GM18505 (cell line): ENCODE data around the gene TTC4.

Source experiments
- ATAC-seq: cut with Tn5 transposase; IDR thresholded peaks from one replicate; pipeline ENCODE4 v1.9.1; 2021; ENCODE audit not compliant: unreplicated experiment
- POLR2A ChIP-seq: IDR thresholded peaks from 4 replicates; pipeline ENCODE4 v1.6.1; 2011; ENCODE audit warnings: borderline replicate concordance; ENCODE audit not compliant: insufficient read depth, insufficient read length; ENCODE audit errors: extremely low read depth

TTC4 gene

DNA sequence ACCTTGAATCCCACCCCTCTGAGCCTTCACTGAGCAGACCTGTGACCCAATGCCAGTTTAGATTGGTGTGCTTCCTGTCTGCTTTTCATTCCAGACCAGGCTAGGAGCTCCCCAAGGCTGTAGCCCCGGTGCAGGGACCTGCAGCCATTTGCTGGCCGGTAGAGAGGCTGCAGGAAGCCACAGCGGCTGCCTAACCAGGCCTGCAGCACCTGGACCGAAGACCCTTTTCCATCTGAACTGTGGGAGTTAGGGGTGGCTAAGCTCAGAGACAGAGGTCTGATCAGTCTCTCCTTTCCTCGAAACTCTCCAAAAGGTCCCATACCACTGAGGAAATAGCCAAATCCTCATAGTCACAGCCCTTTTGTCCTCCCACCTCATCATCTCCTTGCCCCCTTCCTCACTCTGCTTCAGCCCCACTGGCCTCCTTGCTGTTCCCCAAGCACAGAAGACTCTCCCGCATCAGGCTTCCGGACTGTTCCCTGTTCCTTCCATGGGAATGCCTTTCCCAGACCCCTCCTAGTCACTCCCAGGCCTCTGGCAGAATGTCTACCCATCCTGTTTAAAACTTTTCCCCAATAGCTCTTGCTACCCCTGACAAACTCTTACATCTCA is 674 bp upstream of the TTC4 start:
- TF ChIP-seq POLR2A, result no peak
- ATAC-seq, result no peak

GRCh38 chr1:54716299-54717047 is 812 bp downstream of the TTC4 start:
- TF ChIP-seq POLR2A, result no peak
- ATAC-seq, result no peak

DNA sequence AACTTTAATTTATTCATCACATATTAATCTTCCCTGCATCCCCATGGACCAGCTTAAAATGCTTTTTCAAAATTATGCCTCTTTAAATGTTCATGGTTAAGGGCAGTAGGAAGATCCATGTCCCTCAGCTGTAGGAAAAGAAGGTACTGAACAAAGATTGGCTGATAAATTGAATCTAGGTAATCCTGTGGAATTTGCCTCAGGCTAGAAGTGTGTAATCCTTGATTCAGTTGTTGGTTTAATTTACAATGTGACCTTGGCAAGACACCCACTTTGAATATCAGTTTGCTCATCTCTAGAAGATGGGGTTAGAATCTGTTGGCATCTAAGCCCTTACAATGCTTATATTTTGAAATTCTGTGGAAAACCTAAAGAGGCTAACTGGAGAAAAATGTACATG is 6.1 kb downstream of the TTC4 start:
- TF ChIP-seq POLR2A, result no peak
- no peak for ATAC-seq

GRCh38 chr1:54723985-54724384 is 8.3 kb downstream of the TTC4 start:
- ATAC-seq, result no peak
- no peak for TF ChIP-seq POLR2A

GRCh38 chr1:54724771-54725170 is 9.1 kb downstream of the TTC4 start:
- no peak for TF ChIP-seq POLR2A
- ATAC-seq, result no peak

DNA sequence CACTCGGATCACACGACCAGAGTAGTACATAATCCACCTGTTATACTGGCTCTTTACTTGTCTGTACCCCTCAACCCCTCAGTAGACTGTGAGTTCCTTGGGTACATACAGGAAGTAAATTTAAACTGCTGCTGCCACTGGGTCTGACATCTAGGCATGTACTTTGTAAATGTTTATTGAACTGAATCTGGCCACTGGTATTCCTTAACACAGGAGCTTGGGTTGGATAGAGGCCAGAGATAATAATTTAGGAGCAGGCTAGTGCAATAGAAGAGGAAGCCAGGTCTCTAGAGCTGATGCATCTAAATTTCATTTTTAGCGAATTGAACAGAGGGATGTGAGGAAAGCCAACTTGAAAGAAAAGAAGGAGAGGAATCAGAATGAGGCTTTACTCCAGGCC is 12.4 kb downstream of the TTC4 start:
- ATAC-seq, result no peak
- TF ChIP-seq POLR2A, result no peak

GRCh38 chr1:54736685-54737084 is 21.0 kb downstream of the TTC4 start:
- no peak for ATAC-seq
- no peak for TF ChIP-seq POLR2A

DNA sequence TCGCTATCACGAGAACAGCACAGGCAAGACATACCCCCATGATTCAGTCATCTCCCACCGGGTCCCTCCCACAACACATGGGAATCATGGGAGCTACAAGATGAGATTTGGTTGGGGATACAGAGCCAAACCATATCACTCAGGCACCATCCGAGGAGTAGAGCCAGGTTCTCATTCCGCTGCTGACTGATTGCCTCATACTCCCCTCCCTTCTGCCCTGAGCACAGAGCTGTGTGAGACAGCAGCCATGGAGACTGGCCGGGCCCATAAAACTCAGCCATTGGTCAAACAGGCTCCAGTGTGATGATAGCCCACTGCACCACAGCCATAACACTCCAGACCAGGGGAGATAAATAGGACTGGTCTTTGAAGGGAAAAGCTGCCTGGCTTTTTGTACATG is 22.6 kb downstream of the TTC4 start:
- ATAC-seq, result no peak
- TF ChIP-seq POLR2A, result no peak

- TF ChIP-seq POLR2A, result no peak
- no peak for ATAC-seq
Observed at GRCh38 chr1:54741531-54741930, 25.9 kb downstream of the TTC4 start.

DNA sequence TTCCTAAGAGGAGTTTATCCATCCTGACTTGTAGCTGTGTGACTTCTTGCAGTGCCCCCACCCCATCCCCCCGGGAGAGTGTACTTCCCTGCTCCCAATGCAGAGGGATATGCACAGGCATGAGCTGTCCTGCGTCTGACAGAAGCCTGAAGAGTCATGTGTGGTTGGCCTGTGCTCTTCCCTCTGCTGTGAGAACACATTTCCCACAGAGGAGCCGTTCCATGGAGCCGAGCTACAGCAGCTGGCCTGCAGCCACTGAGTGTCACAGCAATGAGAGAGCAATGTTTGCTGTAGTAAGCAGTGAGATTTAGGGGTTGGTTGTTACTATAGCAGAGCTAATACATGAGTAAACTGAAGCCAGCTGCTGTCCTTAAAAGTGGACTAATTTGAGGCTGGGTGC is 26.6 kb downstream of the TTC4 start:
- TF ChIP-seq POLR2A, result no peak

DNA sequence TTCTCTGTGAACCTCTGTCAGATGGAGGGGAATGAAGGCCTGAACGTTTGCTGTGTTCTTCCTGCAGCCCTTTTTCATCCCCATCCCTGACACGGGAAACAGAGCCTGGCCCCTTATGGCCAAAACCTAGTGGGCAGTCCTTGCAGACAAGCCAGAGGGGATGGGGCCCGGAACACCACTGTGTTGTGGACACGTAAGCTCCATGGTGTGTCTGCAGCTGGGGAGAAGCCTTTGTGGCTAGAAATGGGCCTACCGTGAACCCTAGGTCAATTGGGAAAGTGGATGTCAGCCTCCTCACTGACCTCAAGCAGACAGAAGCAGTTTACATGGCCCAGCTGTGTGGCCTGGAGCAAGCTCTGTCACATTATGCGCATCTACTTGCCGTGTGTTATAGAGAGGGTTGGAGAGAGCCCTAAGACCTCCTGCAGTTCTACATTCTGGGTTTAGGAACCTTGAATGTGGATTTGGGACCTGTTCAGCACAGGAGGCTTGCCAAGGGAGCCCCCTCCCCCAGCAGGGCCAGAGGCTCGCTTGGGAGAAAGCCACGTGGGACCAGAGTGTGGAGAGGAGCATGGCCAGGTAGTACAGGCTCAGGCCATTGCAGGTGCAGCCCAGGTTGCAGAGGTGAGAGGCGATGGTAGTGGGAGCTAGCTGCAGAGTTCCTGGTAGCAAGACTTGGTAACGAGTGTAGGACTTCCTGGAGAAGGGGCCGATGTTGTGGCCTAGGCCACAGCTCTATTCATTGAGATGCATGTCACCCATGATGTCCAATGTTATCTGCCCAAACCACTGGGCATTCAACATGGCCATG is 28.0 kb downstream of the TTC4 start:
- no peak for TF ChIP-seq POLR2A
- ATAC-seq, result no peak

More for the DNA sequence above, 26.6 kb downstream of the TTC4 start:
- no peak for ATAC-seq

GRCh38 chr1:54744696-54745095 is 29.0 kb downstream of the TTC4 start:
- no peak for ATAC-seq
- no peak for TF ChIP-seq POLR2A

GRCh38 chr1:54745274-54745673 is 29.6 kb downstream of the TTC4 start:
- no peak for ATAC-seq
- no peak for TF ChIP-seq POLR2A

- TF ChIP-seq POLR2A, result no peak
- ATAC-seq, result no peak
Observed at GRCh38 chr1:54745864-54746263, 30.2 kb downstream of the TTC4 start.
